Epidermal melanocyte (primary cell): ENCODE data around the gene BRWD1.
"Not testable (repeated sequence)": the region's sequence is repeated elsewhere in the genome, so short reads cannot be mapped to it uniquely, and the experiment has no call there.

Experiments
- DNase-seq: peaks from one replicate; pipeline ENCODE4 v3.0.0; 2011; ENCODE audit warnings: low spot score; ENCODE audit not compliant: insufficient read length

Gene BRWD1

GRCh38 chr21:39288987-39289386 is 24.4 kb downstream of the BRWD1 start:
- no peak for DNase-seq

GRCh38 chr21:39282911-39283310 is 30.5 kb downstream of the BRWD1 start:
- no peak for DNase-seq

- no peak for DNase-seq
Observed at GRCh38 chr21:39281853-39282252, 31.6 kb downstream of the BRWD1 start.

DNA sequence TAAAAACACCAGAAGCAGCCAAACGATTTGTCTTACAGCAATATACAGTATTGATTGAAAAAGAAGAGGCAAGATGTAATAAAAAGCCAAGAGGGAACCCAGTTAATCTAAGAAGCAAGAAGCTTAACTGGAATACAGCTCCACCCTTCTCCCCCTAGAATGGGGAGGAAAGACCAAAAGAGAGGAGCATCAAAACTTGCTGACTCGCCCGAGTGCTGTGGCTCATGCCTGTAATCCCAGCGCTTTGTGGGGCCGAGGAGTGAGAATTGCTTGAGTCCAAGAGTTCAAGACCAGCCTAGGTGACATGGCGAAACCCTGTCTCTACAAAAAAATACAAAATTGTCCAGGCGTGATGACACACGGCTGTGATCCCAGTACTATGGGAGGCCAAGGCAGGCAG is 32.2 kb downstream of the BRWD1 start:
- no peak for DNase-seq

GRCh38 chr21:39269620-39270019 is 43.8 kb downstream of the BRWD1 start:
- DNase-seq = no peak

DNA sequence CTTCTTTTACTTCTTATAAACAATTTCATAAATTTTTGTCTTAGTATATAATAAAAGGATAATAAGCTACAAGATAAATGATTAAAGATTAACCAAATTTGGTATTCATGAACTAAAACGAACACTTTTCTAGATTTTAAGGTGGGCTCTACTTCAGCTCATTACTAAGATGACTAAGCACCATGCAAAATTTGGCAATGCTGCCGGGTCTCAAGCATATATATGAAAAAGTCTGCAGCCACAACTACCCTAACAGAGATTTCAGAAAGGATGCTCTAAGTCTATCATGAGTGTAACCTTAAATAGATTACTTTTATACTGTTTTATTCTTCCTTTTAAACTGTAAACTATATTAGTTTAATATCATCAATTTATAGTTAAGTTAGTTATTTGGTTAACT is 47.8 kb downstream of the BRWD1 start:
- no peak for DNase-seq

DNA sequence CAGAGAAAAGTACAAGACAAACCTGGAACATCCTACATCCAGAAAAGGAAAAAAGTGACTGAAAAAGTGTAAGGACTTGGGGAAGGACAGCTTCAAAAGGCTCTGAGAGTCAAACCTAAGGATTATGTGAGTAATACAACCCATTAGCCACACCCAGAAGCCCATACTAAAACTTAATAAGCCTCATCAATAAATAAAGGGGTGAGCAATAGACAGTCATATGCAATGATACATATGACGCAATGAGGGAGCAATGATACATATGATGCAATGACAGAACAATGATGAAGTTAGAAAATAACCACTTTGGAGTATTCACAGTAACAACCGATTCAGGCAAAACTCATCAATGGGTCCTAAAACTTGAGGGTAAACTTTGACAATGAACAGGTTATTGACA is 50.1 kb downstream of the BRWD1 start:
- DNase-seq = no peak

DNA sequence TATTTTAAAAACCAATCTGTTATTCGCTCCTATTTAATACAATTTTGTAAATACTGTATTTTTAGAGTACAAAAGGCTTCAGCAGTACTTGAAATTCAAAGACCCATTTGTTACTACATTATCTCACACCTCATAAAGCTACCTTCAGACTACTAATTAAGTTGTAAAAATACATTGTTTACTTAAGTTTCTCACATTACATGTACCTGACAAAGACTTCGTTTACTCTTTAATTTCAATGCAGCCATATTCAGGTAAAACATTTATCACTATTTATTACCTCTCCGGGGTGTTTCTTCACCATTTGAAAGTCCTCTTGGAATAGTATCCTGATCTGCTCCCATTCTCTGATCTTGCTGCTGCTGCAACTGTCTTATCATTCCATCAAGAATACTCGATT is 55.2 kb downstream of the BRWD1 start:
- no peak for DNase-seq

DNA sequence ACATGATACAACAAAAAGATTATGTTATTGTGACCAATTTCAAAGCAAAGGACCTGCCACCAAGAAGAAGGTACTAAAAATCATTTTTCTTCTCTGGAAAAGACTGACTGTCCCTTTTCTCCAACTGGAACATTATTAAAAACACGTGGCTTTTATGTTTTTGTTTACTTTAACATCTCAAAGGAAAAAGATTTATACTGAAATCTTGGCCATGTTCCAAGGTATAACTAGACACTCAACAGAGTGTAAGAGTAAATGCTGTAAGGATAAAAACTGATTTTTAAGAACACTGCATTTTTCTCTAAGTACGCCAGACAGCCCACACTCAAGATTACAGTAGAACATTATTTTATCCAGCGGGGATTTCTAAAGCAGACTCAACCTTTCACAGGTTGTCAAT is 62.1 kb downstream of the BRWD1 start:
- DNase-seq = no peak

DNA sequence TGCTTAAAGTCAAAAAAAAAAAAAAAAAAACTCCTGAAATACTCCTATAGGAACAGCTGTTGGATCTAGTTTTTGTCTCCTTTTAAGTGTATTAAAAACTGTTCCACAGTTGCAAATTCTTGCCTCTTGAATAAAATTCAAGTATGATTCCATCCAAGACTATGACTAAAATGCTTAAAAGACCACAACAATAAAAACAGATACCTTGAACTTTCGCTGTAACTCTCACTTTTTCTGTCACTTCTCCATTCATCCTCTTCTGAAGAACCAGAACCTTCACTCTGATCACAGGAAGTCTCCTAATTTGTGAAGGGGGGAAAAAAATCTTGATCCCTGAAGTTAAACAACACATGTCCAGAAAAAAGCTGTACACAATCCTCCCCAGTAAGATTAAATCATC is 75.2 kb downstream of the BRWD1 start:
- DNase-seq = no peak

- no peak for DNase-seq
Observed at GRCh38 chr21:39232861-39233291, 80.6 kb downstream of the BRWD1 start.

DNA sequence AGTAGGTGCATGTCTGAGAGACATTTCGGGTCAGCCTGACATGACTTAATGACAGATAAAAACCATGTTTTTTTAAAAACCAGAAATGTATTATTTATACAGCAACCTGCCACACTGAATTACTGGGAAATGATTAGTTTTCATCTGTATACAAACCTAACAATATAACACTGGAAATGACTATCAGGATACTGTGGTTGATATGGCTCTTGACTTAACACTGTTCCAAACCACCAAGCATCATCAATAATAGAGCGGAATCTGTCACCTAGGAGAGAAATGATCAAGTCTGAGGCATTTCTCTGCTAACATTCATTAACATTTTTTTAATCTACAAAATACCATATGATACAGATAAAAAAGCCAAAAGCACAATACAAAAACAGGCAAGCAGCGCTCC is 88.5 kb downstream of the BRWD1 start:
- DNase-seq = no peak

DNA sequence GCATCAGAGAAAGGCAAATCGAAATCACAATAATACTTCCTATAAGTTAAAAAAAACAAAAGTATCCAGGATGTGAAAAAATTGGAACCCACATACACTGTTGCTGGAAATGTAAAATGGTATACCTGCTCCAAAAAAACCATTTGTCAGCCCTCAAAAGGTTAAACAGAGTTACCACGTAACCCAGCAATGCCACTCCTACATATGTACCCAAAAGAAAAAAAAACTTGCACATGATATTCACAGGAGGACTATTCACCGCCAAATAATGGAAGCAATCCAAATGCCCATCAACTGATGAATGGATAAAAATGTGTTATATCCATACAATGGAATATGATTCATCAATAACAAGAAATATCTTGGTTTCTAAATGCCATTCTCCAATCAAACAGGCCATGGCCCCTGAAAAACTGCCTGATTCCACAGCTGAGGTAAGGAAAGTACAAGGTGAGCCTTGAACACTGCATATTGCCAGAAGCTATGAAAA is 91.4 kb downstream of the BRWD1 start:
- no peak for DNase-seq

DNA sequence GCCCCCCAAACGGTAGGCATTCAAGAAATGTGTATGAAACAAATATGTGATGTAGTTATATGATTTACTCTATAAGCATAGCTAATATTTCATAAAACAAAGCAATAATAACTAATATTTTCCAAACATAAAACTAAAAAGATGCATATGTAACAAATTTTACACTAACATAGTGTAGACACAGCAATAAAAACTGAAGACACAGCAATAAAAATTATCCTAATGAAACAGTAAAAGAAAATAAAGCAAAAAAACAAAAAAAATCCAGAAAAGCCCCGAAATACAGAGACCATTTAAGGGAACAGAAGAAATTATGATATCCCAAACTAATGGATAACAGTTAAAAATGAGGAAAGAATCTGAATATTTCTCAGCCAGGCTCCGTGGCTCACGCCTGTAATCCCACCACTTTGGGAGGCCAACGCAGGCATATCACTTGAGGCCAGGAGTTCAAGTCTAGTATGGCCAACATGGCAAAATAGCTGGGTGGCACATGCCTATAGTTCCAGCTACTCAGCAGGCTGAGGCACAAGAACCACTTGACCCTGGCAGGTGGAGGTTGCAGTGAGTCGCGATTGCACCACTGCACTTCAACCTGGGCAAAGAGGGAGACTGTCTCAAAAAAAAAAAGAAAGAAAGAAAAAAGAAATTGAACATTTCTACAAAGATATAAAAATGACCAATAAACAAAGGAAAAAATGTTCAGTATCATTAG is 92.0 kb downstream of the BRWD1 start:
- DNase-seq = no peak

GRCh38 chr21:39220875-39221274 is 92.6 kb downstream of the BRWD1 start:
- not testable (repeated sequence) for DNase-seq

DNA sequence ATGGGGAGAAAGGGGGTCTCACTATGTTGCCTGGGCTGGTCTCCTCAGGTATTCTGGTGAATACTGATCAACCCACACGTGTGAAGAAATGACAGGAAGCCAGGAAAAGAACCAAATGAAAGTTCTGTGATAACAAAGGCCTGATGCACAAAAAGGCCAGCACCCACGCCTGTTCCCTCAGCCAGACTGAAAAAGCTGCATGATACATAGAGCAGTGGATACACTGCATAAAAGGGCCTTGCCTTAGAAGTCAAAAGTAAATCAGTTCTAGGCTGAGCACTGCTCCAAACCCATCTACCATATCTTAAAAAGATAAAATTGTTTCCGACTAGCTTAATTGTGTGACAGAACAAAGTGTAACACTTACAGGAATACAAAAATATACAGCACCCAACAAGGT is 93.3 kb downstream of the BRWD1 start:
- no peak for DNase-seq

DNA sequence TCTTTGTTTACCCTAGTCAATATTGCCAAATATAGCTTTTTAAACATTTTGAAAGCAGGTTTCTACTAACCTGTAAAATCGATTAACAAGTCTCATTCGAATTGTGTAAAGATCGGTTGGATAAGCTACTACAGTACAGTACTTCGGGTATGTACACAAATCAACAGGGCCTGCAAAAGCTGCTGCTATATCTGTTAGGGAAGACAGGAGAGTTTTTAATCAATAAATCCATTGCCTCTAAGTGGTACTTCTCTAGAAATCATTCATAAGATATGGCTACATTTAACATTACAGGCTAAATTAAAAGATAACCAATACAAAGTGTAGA is 95.4 kb downstream of the BRWD1 start:
- no peak for DNase-seq

DNA sequence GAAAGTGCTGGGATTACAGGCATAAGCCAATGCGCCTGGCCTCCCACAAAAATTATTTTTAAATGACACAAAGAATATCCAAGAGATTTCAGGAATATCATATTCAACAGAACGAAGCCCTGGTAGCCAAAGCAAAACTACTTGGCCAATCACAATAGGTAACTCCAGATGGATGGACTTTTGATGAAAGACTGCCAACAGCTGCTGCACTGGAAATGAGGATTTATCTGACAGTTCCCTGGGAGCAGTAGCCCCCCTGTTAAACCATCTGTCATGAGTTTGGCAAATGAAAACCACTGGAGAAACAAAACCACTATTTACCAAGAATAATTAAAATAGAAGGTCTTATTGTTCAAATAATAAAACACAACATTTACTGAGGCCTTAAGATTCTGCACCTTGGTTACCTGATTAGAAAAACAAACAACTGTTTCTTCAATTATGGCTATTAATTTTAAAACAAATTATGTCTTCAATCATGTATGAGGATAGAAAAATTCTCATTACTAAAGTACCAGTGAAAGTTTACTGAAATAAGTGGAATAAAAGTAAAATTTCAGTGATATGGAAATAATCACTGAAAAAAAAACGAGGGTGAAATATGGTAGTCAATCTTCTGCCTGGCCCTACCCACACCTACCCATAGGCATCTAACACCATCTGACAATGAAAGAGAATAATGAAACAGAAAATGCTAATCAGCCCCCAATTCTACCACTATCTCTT is 95.9 kb downstream of the BRWD1 start:
- DNase-seq = no peak

GRCh38 chr21:39216290-39216689 is 97.1 kb downstream of the BRWD1 start:
- DNase-seq = no peak

- DNase-seq = no peak
Observed at GRCh38 chr21:39215078-39215477, 98.4 kb downstream of the BRWD1 start.

GRCh38 chr21:39209334-39209688 is 104.1 kb downstream of the BRWD1 start:
- DNase-seq = no peak

- DNase-seq = no peak
Observed at GRCh38 chr21:39208624-39209333, 104.7 kb downstream of the BRWD1 start.

- DNase-seq = no peak
Observed at GRCh38 chr21:39204134-39204533, 109.3 kb downstream of the BRWD1 start.
